Measurements from ENCODE around the gene OR5AU1.

The OR5AU1 gene

GRCh38 chr14:21106498-21107282 lies 49.2 kb downstream of the OR5AU1 start:
- DNase-seq (ENCODE audit: low read depth), result peak; percentile 64

- DNase-seq (ENCODE audit: low read depth), result no peak
Observed at GRCh38 chr14:21106176-21106497, 49.7 kb downstream of the OR5AU1 start.

- DNase-seq (ENCODE audit: low read depth), result no peak
Observed at GRCh38 chr14:21105095-21105494, 50.8 kb downstream of the OR5AU1 start.

Measured in T follicular helper cell (primary cell).